Mucosa of rectum (tissue), 2 donors: ENCODE measurements around the gene STYX.

ENCODE experiments used
- H3K27ac ChIP-seq, 2 donors: one replicate each; pipeline ENCODE4 v1.7.0; 2013; ENCODE audit warnings: inconsistent platforms in 2 of 2, low read depth in 2 of 2, low read length in 2 of 2
- H3K27me3 ChIP-seq, 2 donors: one replicate each; pipeline ENCODE4 v1.7.0; 2013; ENCODE audit warnings: low read length in 2 of 2; ENCODE audit not compliant: control insufficient read depth in 2 of 2, insufficient read depth in 2 of 2
- H3K36me3 ChIP-seq, 2 donors: one replicate each; pipeline ENCODE4 v1.7.0; 2013; ENCODE audit warnings: low read length in 2 of 2; ENCODE audit not compliant: control insufficient read depth in 2 of 2, insufficient read depth in 2 of 2
- H3K4me1 ChIP-seq, 2 donors: one replicate each; pipeline ENCODE4 v1.7.0; 2013; ENCODE audit warnings: low read length in 2 of 2, mild to moderate bottlenecking in 1 of 2; ENCODE audit not compliant: control insufficient read depth in 2 of 2, insufficient read depth in 2 of 2
- H3K4me3 ChIP-seq, 2 donors: one replicate each; pipeline ENCODE4 v1.7.0; 2013; ENCODE audit warnings: low read length in 2 of 2
- H3K9ac ChIP-seq, 2 donors: one replicate each; pipeline ENCODE4 v1.7.0; 2013; ENCODE audit warnings: low read length in 2 of 2, low read depth in 1 of 2, mild to moderate bottlenecking in 1 of 2
- H3K9me3 ChIP-seq, 2 donors: one replicate each; pipeline ENCODE4 v1.7.0; 2013; ENCODE audit warnings: low read length in 2 of 2; ENCODE audit not compliant: control insufficient read depth in 2 of 2
- donor health status: healthy.
- donor health status: Normal muscosa, but diverticular disease.

STYX gene

DNA sequence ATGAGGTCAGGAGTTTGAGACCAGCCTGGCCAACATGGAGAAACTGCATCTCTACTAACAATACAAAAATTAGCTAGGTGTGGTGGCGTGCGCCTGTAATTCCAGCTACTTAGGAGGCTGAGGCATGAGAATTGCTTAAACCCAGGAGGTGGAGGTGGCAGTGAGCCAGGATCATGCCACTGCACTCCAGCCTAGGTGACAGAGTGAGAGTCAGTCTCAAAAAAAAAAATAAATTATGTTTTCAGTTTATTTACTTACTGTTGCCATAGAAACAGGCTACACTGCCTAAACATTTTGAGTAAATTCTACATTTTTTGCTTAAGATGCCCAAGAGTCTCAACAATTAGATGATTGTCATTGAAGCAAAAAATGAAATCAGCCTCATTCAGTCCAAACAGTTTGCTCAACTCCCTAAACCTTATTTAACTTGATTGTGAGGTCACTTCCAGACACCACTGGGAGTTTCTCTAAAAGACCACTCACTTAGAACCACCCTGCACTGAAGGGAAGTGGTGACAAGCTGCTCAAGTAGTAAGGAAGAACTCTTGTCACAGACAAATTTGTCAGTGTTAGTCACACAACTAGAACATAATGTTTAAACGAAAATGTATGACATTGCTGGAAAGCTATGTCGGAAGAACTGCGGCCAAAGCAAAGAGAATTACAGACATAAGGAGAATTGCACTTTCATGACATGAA, 71.2 kb downstream of the STYX start:
- no peaks in the 10 kb centered on the region for H3K36me3 ChIP-seq
- H3K9ac ChIP-seq, result no peak overlapping the region
- no peak overlapping the region for H3K27ac ChIP-seq
- no peak overlapping the region for H3K4me3 ChIP-seq
- H3K9me3 ChIP-seq, result no peaks in the 10 kb centered on the region
- H3K4me1 ChIP-seq, result no peaks in the 10 kb centered on the region
- no peaks in the 10 kb centered on the region for H3K27me3 ChIP-seq

DNA sequence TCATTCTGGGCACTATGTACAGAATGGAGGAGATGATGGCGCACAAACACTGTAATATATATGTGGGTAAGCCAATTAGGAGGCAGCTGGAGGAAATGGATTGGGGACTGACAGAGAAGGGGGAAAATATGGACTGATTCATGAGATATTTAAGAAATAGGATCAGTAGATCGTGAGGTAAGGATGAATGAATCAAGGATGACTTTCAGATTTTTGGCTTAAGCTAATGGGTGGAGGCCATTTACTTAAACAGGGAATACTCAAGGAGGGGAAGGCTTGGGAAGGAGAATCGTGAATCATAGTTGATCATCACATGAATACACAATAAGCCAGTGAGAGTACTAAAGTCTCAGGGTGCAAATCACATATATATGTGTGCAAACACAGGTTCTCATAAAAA, 72.6 kb downstream of the STYX start:
- H3K27me3 ChIP-seq, result no peaks in the 10 kb centered on the region
- no peaks in the 10 kb centered on the region for H3K9me3 ChIP-seq
- no peak overlapping the region for H3K4me3 ChIP-seq
- no peaks in the 10 kb centered on the region for H3K4me1 ChIP-seq
- H3K27ac ChIP-seq, result no peak overlapping the region
- no peaks in the 10 kb centered on the region for H3K36me3 ChIP-seq
- no peak overlapping the region for H3K9ac ChIP-seq

DNA sequence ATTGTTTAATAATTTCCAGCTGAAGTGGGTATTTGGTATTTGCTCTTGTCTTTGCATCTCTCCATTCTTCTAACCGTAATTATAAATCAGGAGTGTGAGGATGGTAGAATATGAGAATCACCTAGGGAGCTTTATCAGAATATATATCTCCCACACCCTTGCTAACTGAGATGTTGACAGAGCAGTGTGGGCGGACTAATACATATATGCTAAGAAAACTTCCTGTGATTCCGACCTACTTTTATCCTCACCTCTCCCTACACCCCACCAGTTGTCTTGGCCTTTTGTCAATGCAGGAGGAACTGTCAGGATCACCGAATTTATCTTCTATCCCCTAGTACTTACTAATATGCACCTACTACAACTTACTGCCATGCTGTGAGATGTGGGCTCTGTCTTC, 76.1 kb downstream of the STYX start:
- Histone ChIP-seq H3K36me3 (no peaks in the 10 kb centered on the region), H3K9me3 (no peaks in the 10 kb centered on the region), H3K27me3 (no peaks in the 10 kb centered on the region), H3K4me3 (no peak overlapping the region), H3K9ac (no peak overlapping the region), H3K4me1 (no peaks in the 10 kb centered on the region), H3K27ac (no peak overlapping the region)

DNA sequence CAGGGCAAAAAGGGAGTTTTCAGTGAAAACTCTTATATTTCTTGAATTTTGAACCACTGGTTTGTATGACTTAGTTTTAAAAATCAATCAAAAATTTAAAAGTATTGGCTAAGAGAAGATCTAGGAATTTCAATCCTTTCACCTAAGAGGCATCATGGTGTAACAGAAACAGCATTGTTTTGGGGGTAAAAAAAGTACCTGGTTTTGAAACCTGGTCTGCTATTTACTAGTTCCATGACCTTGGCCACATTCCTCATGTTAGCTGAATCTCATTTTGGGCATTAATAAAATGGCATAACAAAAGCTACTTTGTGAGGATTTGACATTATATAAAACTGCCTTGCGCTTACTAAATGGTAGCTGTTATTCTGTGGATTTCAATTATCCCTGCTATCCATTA, 78.1 kb downstream of the STYX start:
- H3K27ac ChIP-seq, result no peak overlapping the region

DNA sequence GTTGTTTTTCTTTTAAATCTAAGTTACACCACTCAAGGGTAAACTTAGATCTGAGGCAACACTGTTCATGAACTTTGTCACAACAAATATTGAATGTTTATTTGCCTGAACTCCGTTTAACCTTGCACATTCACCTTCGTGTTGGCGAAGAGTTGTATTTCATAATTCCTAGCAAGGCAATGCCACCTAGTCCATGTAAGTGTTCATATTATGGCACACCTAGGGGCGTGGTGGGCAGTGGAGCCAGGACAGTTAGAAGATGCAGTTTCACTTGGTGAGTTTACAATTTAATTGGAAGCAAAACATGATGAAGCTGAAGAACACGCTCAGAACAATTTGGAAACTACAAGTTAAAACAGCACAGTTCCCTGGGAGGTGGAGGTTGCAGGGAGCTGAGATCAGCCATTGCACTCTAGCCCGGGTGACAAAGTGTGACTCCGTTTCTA, 91.9 kb downstream of the STYX start:
- Histone ChIP-seq H3K27ac (no peak overlapping the region), H3K36me3 (no peaks in the 10 kb centered on the region), H3K27me3 (no peaks in the 10 kb centered on the region), H3K9ac (no peak overlapping the region), H3K9me3 (no peaks in the 10 kb centered on the region), H3K4me1 (no peaks in the 10 kb centered on the region), H3K4me3 (no peak overlapping the region)

More for the DNA sequence above, 78.1 kb downstream of the STYX start:
- Histone ChIP-seq H3K9me3 (no peaks in the 10 kb centered on the region), H3K36me3 (no peaks in the 10 kb centered on the region), H3K9ac (no peak overlapping the region), H3K27me3 (no peaks in the 10 kb centered on the region), H3K4me3 (no peak overlapping the region), H3K4me1 (no peaks in the 10 kb centered on the region)

DNA sequence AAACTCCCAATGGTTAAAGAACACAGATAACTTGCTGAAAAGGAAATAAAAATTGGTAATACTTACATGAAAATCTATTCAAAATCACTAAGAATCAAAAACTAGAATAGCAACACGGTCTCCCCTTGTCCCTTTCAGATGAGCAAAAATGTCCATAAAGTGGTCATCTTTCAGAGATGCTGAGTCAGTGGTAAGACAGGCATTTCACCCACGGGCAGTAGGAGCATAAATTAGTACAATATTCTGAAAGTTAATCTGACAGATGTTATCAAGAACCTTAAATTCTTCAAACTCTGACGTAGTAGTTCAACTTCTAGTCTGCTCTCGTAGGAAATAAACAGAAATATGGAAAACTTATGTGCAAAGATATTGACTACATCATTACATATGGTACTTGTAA, 94.5 kb downstream of the STYX start:
- Histone ChIP-seq H3K27me3 (no peaks in the 10 kb centered on the region), H3K36me3 (no peaks in the 10 kb centered on the region), H3K4me1 (no peaks in the 10 kb centered on the region), H3K9me3 (no peaks in the 10 kb centered on the region), H3K4me3 (no peak overlapping the region), H3K9ac (no peak overlapping the region), H3K27ac (no peak overlapping the region)
